HFFc6 (cell line): Measurements from ENCODE around the gene POLA1. TPM values are rescaled to one million over a fixed set of nuclear protein-coding genes. Genes with fewer than 3 reads are reported as not detected.
"Not testable (repeated sequence)": the region's sequence is repeated elsewhere in the genome, so short reads cannot be mapped to it uniquely, and the experiment has no call there.

Source experiments
- DNase-seq: peaks from one replicate; pipeline ENCODE4 v3.0.0-alpha.2; 2018
- H3K27ac Mint-ChIP-seq: 2 replicates; pipeline ENCODE4 v1.8.0; 2020; ENCODE audit warnings: mild to moderate bottlenecking, mixed read lengths
- H3K27me3 Mint-ChIP-seq: 2 replicates; pipeline ENCODE4 v1.8.0; 2021; ENCODE audit warnings: mild to moderate bottlenecking, moderate library complexity, mixed read lengths; ENCODE audit not compliant: insufficient read depth
- H3K36me3 Mint-ChIP-seq: 2 replicates; pipeline ENCODE4 v1.8.0; 2021; ENCODE audit warnings: low read depth, mixed read lengths
- H3K4me1 Mint-ChIP-seq: 2 replicates; pipeline ENCODE4 v1.8.0; 2020; ENCODE audit warnings: low read depth, mixed read lengths
- H3K4me3 Mint-ChIP-seq: 2 replicates; pipeline ENCODE4 v1.8.0; 2020; ENCODE audit warnings: mild to moderate bottlenecking, moderate library complexity, mixed read lengths
- H3K9me3 Mint-ChIP-seq: 2 replicates; pipeline ENCODE4 v1.8.0; 2020; ENCODE audit warnings: mild to moderate bottlenecking, mixed read lengths
- CTCF ChIP-seq: fragments of 200-600 bp; sonication (generic); IDR thresholded peaks from 2 replicates; pipeline ENCODE4 v1.5.0; 2021; ENCODE audit warnings: antibody characterized with exemption, mild to moderate bottlenecking
- total RNA-seq, 6 experiments: library from RNA; stranded (reverse); fragmentation: NEBNext Ultra II Directional; extraction: Animal tissue kit (Norgen Biotek cat#: 25700); gene quantifications; 2 replicates in 1 of 6; 3 replicates in 5 of 6; pipeline ENCODE4 v1.2.3, GENCODE V29; 2021

POLA1 gene
- total RNA-seq, 6 experiments from 2014 or later, result 6.5 to 12.5 (median 11.0) TPM

- Mint-ChIP-seq H3K27ac (no peak overlapping the region; the same call in 1 of the 2 replicates), H3K9me3 (no peaks in the 10 kb centered on the region; the same call in 1 of the 2 replicates), H3K27me3 (no peaks in the 10 kb centered on the region), H3K4me3 (no peak overlapping the region), H3K36me3 (no peaks in the 10 kb centered on the region), H3K4me1 (peaks cover 13% of the 10 kb centered on the region)
- no peak for DNase-seq
- TF ChIP-seq CTCF, result no peak
Observed at GRCh38 chrX:24859211-24859841, 165.6 kb downstream of the POLA1 start.

GRCh38 chrX:24860140-24860539 is 166.4 kb downstream of the POLA1 start:
- Mint-ChIP-seq H3K4me3 (no peak overlapping the region), H3K27ac (no peak overlapping the region), H3K4me1 (peaks cover 13% of the 10 kb centered on the region), H3K36me3 (no peaks in the 10 kb centered on the region), H3K9me3 (no peaks in the 10 kb centered on the region; the same call in 1 of the 2 replicates), H3K27me3 (no peaks in the 10 kb centered on the region)
- no peak for TF ChIP-seq CTCF
- no peak for DNase-seq

GRCh38 chrX:24862343-24862742 is 168.6 kb downstream of the POLA1 start:
- DNase-seq, result no peak
- TF ChIP-seq CTCF, result no peak
- peak overlapping the region; percentile 61 for H3K27ac Mint-ChIP-seq

GRCh38 chrX:24863779-24864178 is 170.1 kb downstream of the POLA1 start:
- H3K4me3 Mint-ChIP-seq, DNase-seq, H3K27ac Mint-ChIP-seq, H3K9me3 Mint-ChIP-seq, H3K36me3 Mint-ChIP-seq, H3K27me3 Mint-ChIP-seq: not testable (repeated sequence)
- H3K4me1 Mint-ChIP-seq, result peaks cover 19% of the 10 kb centered on the region

More at GRCh38 chrX:24862343-24862742, 168.6 kb downstream of the POLA1 start:
- Mint-ChIP-seq H3K4me3 (no peak overlapping the region), H3K27me3 (no peaks in the 10 kb centered on the region), H3K9me3 (no peaks in the 10 kb centered on the region; the same call in 1 of the 2 replicates), H3K36me3 (no peaks in the 10 kb centered on the region), H3K4me1 (peaks cover 17% of the 10 kb centered on the region)

- peak; percentile 48 for DNase-seq
- Mint-ChIP-seq H3K27ac (peak overlapping the region; percentile 49), H3K4me3 (no peak overlapping the region), H3K4me1 (peaks cover 31% of the 10 kb centered on the region), H3K9me3 (no peaks in the 10 kb centered on the region), H3K36me3 (peaks cover 4% of the 10 kb centered on the region), H3K27me3 (no peaks in the 10 kb centered on the region)
- no peak for TF ChIP-seq CTCF
Observed at GRCh38 chrX:24870143-24870542, 176.4 kb downstream of the POLA1 start.

GRCh38 chrX:24874604-24875247 is 181.0 kb downstream of the POLA1 start:
- peaks cover 1% of the 10 kb centered on the region for H3K36me3 Mint-ChIP-seq
- H3K27ac Mint-ChIP-seq, result no peak overlapping the region
- H3K27me3 Mint-ChIP-seq, result no peaks in the 10 kb centered on the region
- no peak overlapping the region for H3K4me3 Mint-ChIP-seq
- no peak for TF ChIP-seq CTCF
- no peak for DNase-seq
- no peaks in the 10 kb centered on the region for H3K9me3 Mint-ChIP-seq
- H3K4me1 Mint-ChIP-seq, result peaks cover 16% of the 10 kb centered on the region
